ENCODE measurements around the gene KCNK2.

KCNK2 gene

GRCh38 chr1:215082532-215083382 lies at the start of gene KCNK2:
Gene KCNK2, plus strand, starts transcription at chr1:215082737. Its CDS starts 649 bp downstream, at chr1:215083386.
- DNase-seq (ENCODE audit: low read depth in 3 of 3): no peak

- DNase-seq (ENCODE audit: low read depth in 3 of 3): no peak
Observed at GRCh38 chr1:215032911-215033526, 49.5 kb upstream of the KCNK2 start.

GRCh38 chr1:215040190-215040589 lies 42.3 kb upstream of the KCNK2 start:
- DNase-seq (ENCODE audit: low read depth in 3 of 3): no peak

GRCh38 chr1:215043401-215043800 lies 39.1 kb upstream of the KCNK2 start:
- peak in 1 of 3 donors; percentile 17 for DNase-seq (ENCODE audit: low read depth in 3 of 3)

GRCh38 chr1:215044151-215044550 lies 38.4 kb upstream of the KCNK2 start:
- DNase-seq (ENCODE audit: low read depth in 3 of 3): no peak

- DNase-seq (ENCODE audit: low read depth in 3 of 3): no peak
Observed at GRCh38 chr1:215045698-215046308, 36.7 kb upstream of the KCNK2 start.

GRCh38 chr1:215052256-215053015 lies 30.1 kb upstream of the KCNK2 start:
- DNase-seq (ENCODE audit: low read depth in 3 of 3): no peak

- DNase-seq (ENCODE audit: low read depth in 3 of 3): no peak
Observed at GRCh38 chr1:215054266-215054665, 28.3 kb upstream of the KCNK2 start.

- no peak for DNase-seq (ENCODE audit: low read depth in 3 of 3)
Observed at GRCh38 chr1:215055281-215055935, 27.1 kb upstream of the KCNK2 start.

GRCh38 chr1:215056584-215056983 lies 26.0 kb upstream of the KCNK2 start:
- DNase-seq (ENCODE audit: low read depth in 3 of 3): no peak

- no peak for DNase-seq (ENCODE audit: low read depth in 3 of 3)
Observed at GRCh38 chr1:215059947-215060346, 22.6 kb upstream of the KCNK2 start.

- DNase-seq (ENCODE audit: low read depth in 3 of 3): no peak
Observed at GRCh38 chr1:215064327-215064726, 18.2 kb upstream of the KCNK2 start.

GRCh38 chr1:215071078-215071477 lies 11.5 kb upstream of the KCNK2 start:
- DNase-seq (ENCODE audit: low read depth in 3 of 3): no peak

- no peak for DNase-seq (ENCODE audit: low read depth in 3 of 3)
Observed at GRCh38 chr1:215076322-215076721, 6.2 kb upstream of the KCNK2 start.

GRCh38 chr1:215079456-215079855 lies 3.1 kb upstream of the KCNK2 start:
- DNase-seq (ENCODE audit: low read depth in 3 of 3): no peak

- no peak for DNase-seq (ENCODE audit: low read depth in 3 of 3)
Observed at GRCh38 chr1:215081661-215082531, 641 bp upstream of the KCNK2 start.

GRCh38 chr1:215083383-215083961 lies 935 bp downstream of the KCNK2 start:
- DNase-seq (ENCODE audit: low read depth in 3 of 3): no peak

GRCh38 chr1:215084621-215085020 lies 2.1 kb downstream of the KCNK2 start:
- DNase-seq (ENCODE audit: low read depth in 3 of 3): no peak

GRCh38 chr1:215087603-215088002 lies 5.1 kb downstream of the KCNK2 start:
- no peak for DNase-seq (ENCODE audit: low read depth in 3 of 3)

- DNase-seq (ENCODE audit: low read depth in 3 of 3): no peak
Observed at GRCh38 chr1:215094381-215094780, 11.8 kb downstream of the KCNK2 start.

All from stimulated activated CD4-positive, alpha-beta T cell treated with anti-CD3 and anti-CD28 coated beads, TNF-alpha, amount 100 ng/mL, for 48 hours (primary cell).